Hematopoietic multipotent progenitor cell treated with erythropoietin and hydrocortisone succinate and interleukin-3 and kit ligand, for 6 days (in vitro differentiated cells): Measurements from ENCODE around the gene HINT3.
"Not testable (repeated sequence)": the region's sequence is repeated elsewhere in the genome, so short reads cannot be mapped to it uniquely, and the experiment has no call there.

ENCODE experiments used
- DNase-seq: peaks from one replicate; pipeline ENCODE4 v3.0.0-alpha.2; 2015

Gene HINT3

DNA sequence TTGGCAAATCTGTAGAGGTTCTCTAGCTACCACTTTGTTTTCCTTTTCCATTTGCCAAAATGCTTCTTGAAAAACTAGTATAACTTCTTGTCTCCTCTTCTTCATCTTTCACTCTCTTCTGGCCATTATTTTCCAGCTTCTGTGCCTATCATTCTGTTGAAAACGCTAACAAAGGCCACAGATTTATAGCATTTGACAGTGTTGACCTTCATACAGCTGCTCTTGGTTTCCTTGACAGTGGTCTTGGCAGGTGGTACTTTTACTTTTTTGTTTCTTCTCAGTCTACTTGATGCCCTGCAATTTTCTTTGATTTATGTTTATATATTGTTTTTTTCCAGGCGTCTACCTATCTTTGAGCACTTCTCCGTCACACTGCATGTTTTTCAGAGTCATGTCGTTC, 53.5 kb downstream of the HINT3 start:
- DNase-seq = no peak

DNA sequence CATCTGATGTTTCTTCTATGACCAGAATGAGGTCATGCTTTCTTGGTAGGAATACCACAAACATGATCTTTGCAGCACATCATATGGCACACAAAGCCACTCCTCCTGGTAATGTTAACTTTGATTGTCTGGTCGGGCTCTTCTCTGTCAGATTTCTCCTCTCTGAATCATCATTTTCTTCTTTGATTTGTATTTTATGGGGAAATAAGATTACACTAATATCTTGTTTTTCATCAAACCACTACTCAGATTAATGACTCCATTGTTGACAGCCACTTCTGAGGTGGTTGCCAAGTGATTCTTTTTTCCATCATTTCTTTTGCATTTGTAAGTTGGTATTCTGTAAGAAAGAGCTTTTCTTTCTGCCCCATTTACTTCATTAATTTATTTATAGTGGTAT, 59.3 kb downstream of the HINT3 start:
- no peak for DNase-seq

DNA sequence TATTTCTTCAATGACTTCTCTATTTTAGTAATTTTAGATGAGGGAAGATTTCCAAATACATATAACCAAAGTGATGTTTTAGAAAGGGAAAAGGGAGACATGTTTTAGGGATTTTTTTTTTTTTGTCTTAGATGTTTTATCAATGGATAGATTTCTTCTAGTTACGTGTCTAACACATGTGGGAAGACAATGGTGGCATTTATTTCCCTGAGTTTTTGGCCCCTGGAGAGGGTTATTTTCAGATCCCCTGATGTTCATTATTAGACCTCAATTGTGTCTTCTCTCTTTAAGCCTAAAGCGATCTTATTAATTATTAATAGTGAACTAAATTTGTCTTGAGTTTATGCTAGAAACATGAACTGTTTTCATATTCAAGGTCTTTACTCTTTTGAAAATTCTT, 60.0 kb downstream of the HINT3 start:
- no peak for DNase-seq

DNA sequence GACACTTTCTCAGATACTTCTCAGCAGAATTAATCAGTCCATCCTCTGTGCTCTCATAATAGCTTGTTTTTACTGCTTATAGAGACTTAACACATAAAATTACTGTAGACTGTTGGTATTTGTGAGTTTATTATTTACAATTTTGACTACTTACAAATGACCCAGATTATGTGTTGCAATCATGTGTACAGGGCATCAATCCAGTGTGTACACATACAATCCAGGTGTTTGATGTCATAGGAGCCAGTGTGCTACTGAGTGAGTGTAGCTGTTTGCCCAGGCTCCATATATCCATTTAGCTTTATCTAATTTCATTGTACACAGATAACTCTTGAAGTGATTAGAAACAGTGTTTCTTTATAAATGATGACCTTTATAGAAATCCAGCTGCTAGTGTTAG, 61.1 kb downstream of the HINT3 start:
- no peak for DNase-seq

DNA sequence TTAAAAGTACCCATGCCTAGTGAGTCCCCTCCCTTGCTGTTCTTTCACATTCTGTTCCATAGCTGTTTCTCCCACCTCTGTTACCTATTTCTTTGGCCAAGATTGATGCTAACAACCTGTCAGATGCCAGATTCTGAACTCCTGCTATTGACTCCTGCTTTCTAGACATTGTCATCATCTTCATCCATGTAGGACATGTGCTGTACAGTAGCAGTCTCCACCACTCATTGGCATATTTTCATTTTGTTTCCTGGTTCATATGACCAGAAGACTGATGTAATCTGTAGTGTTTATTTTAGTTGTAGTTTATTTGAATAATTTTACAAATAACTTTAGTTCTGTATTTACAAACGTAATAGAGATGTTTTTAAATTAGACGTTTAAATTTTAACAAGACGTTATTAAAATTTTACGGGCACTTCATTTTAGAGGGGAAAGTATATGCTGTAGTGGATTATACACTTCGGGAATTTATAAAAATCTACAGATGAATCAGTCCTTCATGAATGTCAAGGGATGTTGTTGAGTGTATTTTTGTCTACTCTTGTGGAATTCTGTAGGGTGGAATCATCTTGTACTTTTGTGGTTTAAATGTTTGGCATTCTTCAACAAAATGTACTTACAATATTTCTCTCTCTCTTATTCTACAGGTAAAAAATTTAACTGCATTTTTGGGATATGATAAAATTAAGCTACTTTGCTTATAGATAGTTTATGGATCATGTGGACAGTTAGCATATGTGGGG, 63.9 kb downstream of the HINT3 start:
- DNase-seq = no peak

DNA sequence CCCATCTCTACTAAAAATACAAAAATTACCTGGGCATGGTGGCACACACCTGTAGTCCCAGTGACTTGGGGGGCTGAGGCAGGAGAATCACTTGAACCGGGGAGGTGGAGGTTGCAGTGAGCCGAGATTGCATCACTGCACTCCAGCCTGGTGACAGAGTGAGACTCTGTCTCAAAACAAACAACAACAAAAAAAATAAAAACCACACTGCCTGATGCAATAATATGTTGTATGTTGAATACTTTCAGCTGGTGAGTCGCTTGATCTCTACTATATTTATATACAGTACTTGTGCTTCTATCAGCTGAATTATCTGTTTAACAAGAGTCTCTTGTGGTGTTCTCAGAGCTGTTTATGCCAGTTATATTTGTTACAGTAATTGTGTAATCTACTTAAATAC, 66.9 kb downstream of the HINT3 start:
- not testable (repeated sequence) for DNase-seq

DNA sequence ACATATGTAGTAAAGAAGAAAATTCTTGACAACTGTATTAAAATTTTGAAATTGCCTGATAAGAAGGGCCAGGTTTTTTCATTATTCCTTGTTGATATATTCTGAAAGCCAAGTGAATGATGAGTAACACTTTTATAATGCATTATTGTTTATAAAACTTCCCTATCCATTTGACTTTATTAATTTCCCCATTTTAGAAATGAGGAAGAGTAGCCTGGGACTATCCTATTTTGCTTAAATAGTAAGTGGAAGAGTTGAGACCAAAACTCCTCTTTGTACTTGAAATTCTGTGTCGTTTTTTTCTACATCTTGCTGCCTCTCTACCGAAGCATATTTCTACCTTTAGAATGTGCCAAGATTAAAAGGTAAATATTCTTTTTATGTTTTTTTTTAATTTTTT, 69.4 kb downstream of the HINT3 start:
- DNase-seq = no peak

DNA sequence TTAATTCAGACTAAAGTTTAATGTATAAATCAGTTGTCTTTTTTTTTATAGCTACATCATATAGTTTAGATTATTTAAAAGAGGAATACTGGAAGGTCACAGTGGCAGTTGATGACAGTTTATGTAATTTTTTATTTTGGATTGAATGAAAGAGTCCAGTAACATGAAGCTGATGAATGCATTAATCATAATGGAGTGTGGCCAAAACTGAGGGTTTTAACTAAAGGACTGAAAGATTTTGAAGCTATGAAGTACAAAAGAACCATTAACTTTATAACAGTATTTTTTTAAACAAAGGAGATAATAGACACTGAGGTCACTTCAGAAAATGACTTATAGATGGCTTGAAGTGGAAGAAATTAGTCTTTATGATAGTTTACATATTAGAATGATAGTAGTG, 71.0 kb downstream of the HINT3 start:
- DNase-seq = no peak
